NCI-H2171 treated with DMSO at 0.1 percent for 48 hours (cell line): Measurements from ENCODE around the gene PPT2.
"Not testable (repeated sequence)": the region's sequence is repeated elsewhere in the genome, so short reads cannot be mapped to it uniquely, and the experiment has no call there.

Experiments
- DNase-seq: peaks from one replicate; lab custom pipeline; 2025; lab: John Stamatoyannopoulos, UW

Gene PPT2

GRCh38 chr6:32127717-32128592 lies 26.0 kb upstream of the PPT2 start, which contains the start of gene ATF6B:
ATF6B (minus strand) TSS chr6:32128246; CDS start chr6:32128207, 39 bp downstream.
- DNase-seq: peak; percentile 100

GRCh38 chr6:32128751-32129296 lies 25.1 kb upstream of the PPT2 start:
- no peak for DNase-seq

- no peak for DNase-seq
Observed at GRCh38 chr6:32129297-32130088, 24.4 kb upstream of the PPT2 start.

GRCh38 chr6:32131439-32131948 lies 22.4 kb upstream of the PPT2 start:
- no peak for DNase-seq

DNA sequence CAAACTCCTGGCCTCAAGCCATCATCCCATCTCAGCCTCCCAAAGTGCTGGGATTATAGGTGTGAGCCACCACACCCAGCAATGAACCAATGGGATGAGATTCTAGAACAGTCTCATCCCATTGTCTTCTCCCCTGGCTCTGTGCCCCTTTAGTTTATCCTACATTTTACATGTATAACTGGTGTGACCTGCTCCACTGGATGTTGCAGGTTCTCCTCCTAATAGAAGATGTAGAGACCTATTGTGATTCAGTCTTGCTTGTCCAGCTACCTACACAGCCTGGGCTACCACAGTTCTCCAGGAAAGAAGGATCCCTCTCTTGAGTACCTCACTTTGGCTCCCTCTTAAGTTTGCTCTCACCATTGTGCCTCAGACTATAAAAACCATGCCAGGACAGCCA lies 21.8 kb upstream of the PPT2 start:
- no peak for DNase-seq

- DNase-seq: no peak
Observed at GRCh38 chr6:32133786-32134185, 20.2 kb upstream of the PPT2 start.

GRCh38 chr6:32137454-32137853 lies 16.5 kb upstream of the PPT2 start:
- no peak for DNase-seq

DNA sequence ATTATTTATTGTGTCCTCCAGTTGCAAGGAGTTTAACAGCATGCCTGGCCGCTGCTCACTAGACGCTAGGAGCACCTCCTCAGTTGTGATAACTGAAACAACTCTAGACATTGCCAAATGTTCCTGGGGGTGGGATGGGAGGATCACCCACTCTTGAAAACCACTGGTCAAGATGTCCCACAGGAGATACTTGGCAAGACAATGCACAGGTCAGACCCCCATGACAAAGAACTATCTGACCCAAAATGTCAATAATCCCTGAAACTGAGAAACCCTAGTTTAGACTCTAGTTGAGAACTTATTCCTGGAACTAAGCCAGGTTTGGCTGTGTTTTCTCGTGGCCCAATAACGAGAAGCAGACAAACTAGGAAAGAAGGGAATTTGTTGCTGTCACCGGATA lies 14.4 kb upstream of the PPT2 start:
- DNase-seq: no peak

DNA sequence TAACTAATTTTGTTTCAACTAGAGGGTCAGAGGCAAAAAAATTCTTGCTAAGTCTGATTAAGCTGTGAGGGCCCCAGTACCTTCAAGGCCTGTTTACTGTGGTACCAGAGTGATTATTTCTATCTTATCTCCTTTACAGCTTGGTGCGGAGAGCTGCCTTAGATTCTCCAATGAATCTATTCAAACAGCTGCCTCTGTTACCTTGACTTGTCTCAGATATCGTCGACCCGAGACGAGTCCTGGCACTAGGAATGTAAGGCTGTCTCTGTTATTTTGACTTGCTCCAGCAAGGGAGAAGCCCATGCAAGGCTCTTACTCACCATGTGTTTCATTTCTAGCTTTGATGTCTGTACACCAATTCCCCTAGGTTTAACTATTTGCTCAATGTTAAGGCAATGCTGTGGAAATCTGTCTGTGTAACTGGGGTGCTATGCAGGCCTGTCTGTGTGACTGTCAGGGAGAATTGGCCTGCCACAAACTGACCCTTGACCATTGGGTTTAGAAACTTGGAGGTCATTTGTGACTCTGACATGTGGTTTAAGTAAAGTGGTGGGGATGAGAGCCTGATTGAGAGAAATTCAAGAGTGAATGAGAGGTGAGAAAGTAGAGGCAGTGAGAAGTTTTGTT lies 13.4 kb upstream of the PPT2 start:
- no peak for DNase-seq

DNA sequence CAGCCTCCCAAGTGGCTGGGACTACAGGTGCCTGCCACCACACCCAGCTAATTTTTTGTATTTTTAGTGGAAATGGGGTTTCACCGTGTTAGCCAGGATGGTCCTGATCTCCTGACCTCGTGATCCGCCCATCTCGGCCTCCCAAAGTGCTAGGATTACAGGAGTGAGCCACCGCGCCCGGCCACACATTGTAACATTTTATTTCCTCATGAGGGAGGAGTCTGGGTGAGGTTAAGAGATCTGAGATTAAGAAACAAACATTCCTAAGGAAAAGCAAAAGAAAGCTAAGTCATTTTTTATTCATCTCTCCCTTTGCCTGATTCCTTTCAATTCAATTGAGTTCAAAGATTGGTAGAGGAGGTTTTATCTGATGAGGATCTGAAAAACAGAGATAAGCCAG lies 9.7 kb upstream of the PPT2 start:
- not testable (repeated sequence) for DNase-seq

DNA sequence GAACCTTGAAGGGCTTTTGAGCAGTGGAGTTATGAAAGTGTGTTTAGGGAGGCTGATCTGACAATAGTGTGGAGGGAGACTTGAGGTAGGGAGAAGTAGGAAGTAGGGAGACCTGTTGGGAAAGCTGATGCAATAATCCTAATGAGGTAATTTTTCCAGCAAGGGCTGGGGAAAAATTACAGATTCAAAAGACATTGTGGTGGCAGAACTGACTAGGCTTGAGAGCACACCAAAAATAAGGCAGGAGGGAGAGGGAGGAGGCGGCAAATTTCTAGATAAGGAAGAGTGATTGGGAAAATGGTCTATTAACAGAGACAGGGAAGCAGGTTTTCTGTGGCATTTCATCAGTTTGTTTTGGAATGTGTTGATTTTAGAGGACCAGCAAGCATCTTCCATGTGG lies 7.7 kb upstream of the PPT2 start:
- DNase-seq: no peak

DNA sequence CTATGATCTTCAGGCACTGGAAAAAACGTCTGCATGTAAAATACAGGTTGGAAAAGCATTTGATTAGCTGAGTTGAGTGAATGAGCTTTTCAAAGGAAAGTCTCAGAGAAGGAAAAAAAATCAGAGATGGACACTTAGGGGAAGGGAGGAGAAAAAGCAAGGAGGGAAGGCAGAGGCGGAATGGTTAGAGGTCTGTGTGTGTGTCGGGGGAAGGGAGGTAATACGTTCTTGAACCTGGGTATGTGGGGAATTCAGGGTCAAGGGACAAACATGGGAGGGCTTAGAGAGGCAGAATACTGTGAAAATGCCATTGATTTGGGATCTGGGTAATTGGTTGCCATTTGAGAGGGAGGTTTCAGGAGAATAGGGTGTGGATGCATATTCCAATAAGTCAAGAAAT lies 7.3 kb upstream of the PPT2 start:
- no peak for DNase-seq

- DNase-seq: no peak
Observed at GRCh38 chr6:32147401-32148132, 6.4 kb upstream of the PPT2 start.

GRCh38 chr6:32148289-32149091 lies 5.5 kb upstream of the PPT2 start:
- DNase-seq: no peak

DNA sequence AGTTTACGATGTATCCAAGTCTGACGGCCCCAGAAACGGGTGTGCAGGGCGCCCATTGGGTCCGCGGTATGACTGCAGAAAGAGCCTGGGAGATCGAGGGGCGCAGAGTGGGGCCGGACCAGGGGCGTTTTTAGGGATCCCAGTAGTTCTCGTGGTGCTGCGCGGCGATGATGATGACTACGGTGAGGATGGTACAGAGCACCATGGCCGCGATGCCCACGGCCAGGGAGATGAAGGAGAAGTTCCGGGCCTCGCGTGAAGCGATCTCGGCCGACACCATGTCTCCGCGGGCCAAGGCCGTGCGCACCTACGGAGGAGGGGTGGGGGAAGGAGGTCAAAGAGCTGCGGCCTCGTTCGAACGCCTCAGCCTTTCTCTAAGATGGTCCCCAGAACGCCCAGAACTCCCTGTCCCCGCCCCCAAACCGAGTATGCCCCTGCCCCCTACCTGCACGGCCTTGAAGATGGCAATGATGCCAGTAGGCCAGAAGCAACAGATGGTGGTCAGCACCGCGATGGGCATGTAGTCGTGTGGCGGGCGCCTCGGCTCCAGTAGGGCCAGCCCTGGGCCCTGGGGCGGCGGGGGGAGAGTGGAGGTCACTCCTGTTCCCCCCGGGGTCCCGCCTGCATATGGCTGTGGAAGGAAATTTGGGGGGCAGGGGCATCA lies 4.7 kb upstream of the PPT2 start:
- no peak for DNase-seq

GRCh38 chr6:32149932-32150870 lies 3.7 kb upstream of the PPT2 start:
- DNase-seq: no peak

DNA sequence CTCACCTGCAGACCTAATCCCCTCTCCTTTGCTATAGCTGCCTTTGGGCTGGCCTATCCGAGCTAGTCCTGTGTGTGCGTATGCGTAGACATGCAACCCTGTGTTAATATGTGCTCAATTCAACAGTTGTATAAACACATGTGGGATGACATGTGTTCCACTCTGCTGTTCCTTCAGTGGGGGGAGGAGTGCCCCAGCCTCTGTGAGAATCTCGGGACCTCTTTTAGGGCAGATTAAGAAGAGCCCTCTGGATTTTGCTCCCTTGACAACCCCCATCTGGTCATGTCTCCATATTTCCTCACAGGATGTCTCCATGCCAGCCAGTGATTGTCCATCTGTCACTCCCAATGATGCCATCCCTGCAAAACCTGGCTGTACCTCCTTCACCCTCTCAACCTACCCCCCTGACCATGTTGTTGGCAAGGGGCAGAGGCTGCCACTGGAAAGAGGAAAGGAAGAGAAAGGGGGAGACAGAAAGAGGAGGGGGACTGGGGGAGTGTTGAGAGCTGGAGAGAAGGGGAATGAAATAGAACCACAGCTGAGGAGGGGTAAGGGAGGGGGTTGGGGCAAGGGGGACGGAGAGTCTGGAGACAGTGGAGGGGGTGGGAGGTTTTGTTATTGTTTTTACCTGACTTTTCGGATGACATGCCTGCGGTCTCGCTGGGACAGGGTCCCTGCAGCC lies 2.6 kb upstream of the PPT2 start:
- peak; percentile 60 for DNase-seq
